Tibial nerve (tissue), 4 donors: ENCODE results near the gene C12orf56. TPM values are rescaled to one million over a fixed set of nuclear protein-coding genes. Genes with fewer than 3 reads are reported as not detected.

Experiments used
- DNase-seq, 2 donors: peaks; one replicate each; pipeline ENCODE4 v3.0.0-alpha.2; 2019; ENCODE audit warnings: low spot score in 2 of 2
- H3K27ac ChIP-seq, 4 donors: fragments of 200-600 bp; sonication (generic) in 3 of 4; one replicate each; pipeline ENCODE4 v1.5.1; 2017 to 2019; ENCODE audit warnings: mild to moderate bottlenecking in 1 of 4
- H3K27me3 ChIP-seq, 2 donors: fragments of 200-600 bp; sonication (generic) in 1 of 2; one replicate each; pipeline versions ENCODE4 v1.5.1 to v1.6.0; 2017 to 2019
- H3K36me3 ChIP-seq, 3 donors: fragments of 200-600 bp; sonication (generic); one replicate each; pipeline ENCODE4 v1.5.1; 2018 to 2019
- H3K4me1 ChIP-seq, 4 donors: fragments of 200-600 bp; sonication (generic) in 3 of 4; one replicate each; pipeline ENCODE4 v1.5.1; 2017 to 2019
- H3K4me3 ChIP-seq, 4 donors: fragments of 200-600 bp; sonication (generic) in 3 of 4; one replicate each; pipeline ENCODE4 v1.5.1; 2017 to 2019; ENCODE audit warnings: mild to moderate bottlenecking in 1 of 4, moderate library complexity in 1 of 4
- H3K9me3 ChIP-seq, 4 donors: fragments of 200-600 bp; sonication (generic) in 3 of 4; one replicate each; pipeline ENCODE4 v1.5.1; 2017 to 2019
- CTCF ChIP-seq, 5 experiments: fragments of 200-600 bp in 3 of 5; fragments of 450-650 bp in 2 of 5; sonication (generic) in 3 of 5; IDR thresholded peaks; one replicate each; pipeline ENCODE4 v1.5.1; 2016 to 2019; ENCODE audit warnings: antibody characterized with exemption in 5 of 5, mild to moderate bottlenecking in 3 of 5, moderate library complexity in 2 of 5
- EP300 ChIP-seq, 2 donors: sonication (generic); formaldehyde crosslinking; IDR thresholded peaks; one replicate each; pipeline ENCODE4 v1.6.1; 2017; ENCODE audit warnings: antibody characterized with exemption in 2 of 2, mild to moderate bottlenecking in 1 of 2
- POLR2A ChIP-seq, 2 donors: fragments of 450-650 bp; IDR thresholded peaks; one replicate each; pipeline ENCODE4 v1.6.1; 2017; ENCODE audit warnings: antibody characterized with exemption in 2 of 2, mild to moderate bottlenecking in 2 of 2, moderate library complexity in 2 of 2
- WGBS, 2 donors: methylation state at CpG; one replicate each; pipeline ENCODE4 v1.1.5; 2018; 5-methylcytosine and 5-hydroxymethylcytosine counted together
- total RNA-seq, 4 donors: library from RNA; depleted of rRNA; stranded (reverse); fragments of >200 nt; gene quantifications; one replicate each; pipeline ENCODE4 v1.1.0, GENCODE V29; 2016

Gene C12orf56
- total RNA-seq, 4 donors from 2014 or later = 8.7 to 11.6 (median 9.7) TPM

GRCh38 chr12:64428956-64429355 is 38.4 kb upstream of the C12orf56 start:
- WGBS, 2 donors = 93 to 96% methylated on average over 4 of the region's 4 CpGs

GRCh38 chr12:64427988-64428387 is 37.4 kb upstream of the C12orf56 start:
- WGBS, 2 donors = 16 to 28% methylated on average over 1 of the region's 1 CpG
- Histone ChIP-seq H3K36me3 (peaks cover 0 to 99% (median 19%) of the 10 kb centered on the region in 3 donors), H3K27ac (no peak overlapping the region)

More at GRCh38 chr12:64428956-64429355, 38.4 kb upstream of the C12orf56 start:
- no peaks in the 10 kb centered on the region for H3K9me3 ChIP-seq
- peaks cover 0 to 99% (median 19%) of the 10 kb centered on the region in 3 donors for H3K36me3 ChIP-seq
- H3K27ac ChIP-seq = no peak overlapping the region
- no peaks in the 10 kb centered on the region for H3K4me1 ChIP-seq
- no peak for TF ChIP-seq POLR2A (IDR thresholded peaks at IDR 0.05)
- TF ChIP-seq EP300 (IDR thresholded peaks at IDR 0.05) = no peak
- TF ChIP-seq CTCF (IDR thresholded peaks at IDR 0.05) = no peak
- H3K4me3 ChIP-seq = no peak overlapping the region
- DNase-seq = no peak
- H3K27me3 ChIP-seq = no peaks in the 10 kb centered on the region

GRCh38 chr12:64419696-64420095 is 29.1 kb upstream of the C12orf56 start:
- H3K27ac ChIP-seq = no peak overlapping the region
- TF ChIP-seq EP300 (IDR thresholded peaks at IDR 0.05) (no peak), POLR2A (IDR thresholded peaks at IDR 0.05) (no peak), CTCF (IDR thresholded peaks at IDR 0.05) (no peak)
- 79 to 84% methylated on average over 3 of the region's 3 CpGs for WGBS, 2 donors
- peaks cover 3 to 97% (median 17%) of the 10 kb centered on the region in 3 donors for H3K36me3 ChIP-seq
- no peak overlapping the region for H3K4me3 ChIP-seq
- DNase-seq = no peak
- H3K9me3 ChIP-seq = no peaks in the 10 kb centered on the region
- H3K4me1 ChIP-seq = no peaks in the 10 kb centered on the region
- no peaks in the 10 kb centered on the region for H3K27me3 ChIP-seq

More at GRCh38 chr12:64427988-64428387, 37.4 kb upstream of the C12orf56 start:
- no peak for DNase-seq
- TF ChIP-seq EP300 (IDR thresholded peaks at IDR 0.05) (no peak), CTCF (IDR thresholded peaks at IDR 0.05) (no peak), POLR2A (IDR thresholded peaks at IDR 0.05) (no peak)
- Histone ChIP-seq H3K4me1 (no peaks in the 10 kb centered on the region), H3K27me3 (no peaks in the 10 kb centered on the region), H3K4me3 (no peak overlapping the region), H3K9me3 (no peaks in the 10 kb centered on the region)

GRCh38 chr12:64418209-64418608 is 27.7 kb upstream of the C12orf56 start:
- Histone ChIP-seq H3K27ac (no peak overlapping the region), H3K36me3 (peaks cover 3 to 97% (median 17%) of the 10 kb centered on the region in 3 donors), H3K9me3 (no peaks in the 10 kb centered on the region), H3K27me3 (no peaks in the 10 kb centered on the region), H3K4me1 (no peaks in the 10 kb centered on the region), H3K4me3 (no peak overlapping the region)
- DNase-seq = no peak
- TF ChIP-seq CTCF (IDR thresholded peaks at IDR 0.05) (no peak), POLR2A (IDR thresholded peaks at IDR 0.05) (no peak), EP300 (IDR thresholded peaks at IDR 0.05) (no peak)

- Histone ChIP-seq H3K4me3 (no peak overlapping the region), H3K27ac (no peak overlapping the region), H3K9me3 (no peaks in the 10 kb centered on the region), H3K27me3 (no peaks in the 10 kb centered on the region), H3K4me1 (peaks cover 0 to 3% (median 0%) of the 10 kb centered on the region in 4 donors), H3K36me3 (peaks cover 2 to 78% (median 7%) of the 10 kb centered on the region in 3 donors)
- WGBS, 2 donors = 88 to 89% methylated on average over 2 of the region's 2 CpGs
- TF ChIP-seq EP300 (IDR thresholded peaks at IDR 0.05) (no peak), CTCF (IDR thresholded peaks at IDR 0.05) (no peak), POLR2A (IDR thresholded peaks at IDR 0.05) (no peak)
- no peak for DNase-seq
Measured at GRCh38 chr12:64413884-64414283, 23.3 kb upstream of the C12orf56 start.
